GM18526 (cell line): Measurements from ENCODE around the gene VPREB1.

Experiments used
- POLR2A ChIP-seq: IDR thresholded peaks from 3 replicates; pipeline ENCODE4 v1.6.1; 2011; ENCODE audit not compliant: insufficient read length; ENCODE audit errors: extremely low read depth

Gene VPREB1

GRCh38 chr22:22233081-22233480 lies 11.5 kb upstream of the VPREB1 start:
- TF ChIP-seq POLR2A: no peak

GRCh38 chr22:22235558-22235957 lies 9.0 kb upstream of the VPREB1 start:
- no peak for TF ChIP-seq POLR2A

- TF ChIP-seq POLR2A: no peak
These were observed 7.1 kb upstream of the VPREB1 start for GRCh38 chr22:22237521-22237920.

GRCh38 chr22:22239311-22239939 lies 5.2 kb upstream of the VPREB1 start:
- TF ChIP-seq POLR2A: no peak

- no peak for TF ChIP-seq POLR2A
These were observed 3.1 kb upstream of the VPREB1 start for GRCh38 chr22:22241554-22241898.

GRCh38 chr22:22242488-22242887 lies 2.1 kb upstream of the VPREB1 start:
- no peak for TF ChIP-seq POLR2A

GRCh38 chr22:22243033-22243680 lies 1.4 kb upstream of the VPREB1 start:
- TF ChIP-seq POLR2A: no peak

GRCh38 chr22:22245256-22245909 lies 797 bp downstream of the VPREB1 start:
- TF ChIP-seq POLR2A: no peak

GRCh38 chr22:22245935-22246525 lies 1.4 kb downstream of the VPREB1 start:
- TF ChIP-seq POLR2A: no peak

GRCh38 chr22:22246706-22247105 lies 2.1 kb downstream of the VPREB1 start:
- TF ChIP-seq POLR2A: no peak

GRCh38 chr22:22248878-22249277 lies 4.3 kb downstream of the VPREB1 start:
- TF ChIP-seq POLR2A: no peak
